K562 (cell line): ENCODE measurements around the gene FLAD1. TPM values are rescaled to one million over a fixed set of nuclear protein-coding genes. Genes with fewer than 3 reads are reported as not detected.

Experiments
- ARID1B ChIP-seq: fragments of 450-650 bp; IDR thresholded peaks from 2 replicates; pipeline ENCODE4 v1.6.1; 2016; ENCODE audit warnings: antibody characterized with exemption, mild to moderate bottlenecking, inconsistent platforms
- ARID3A ChIP-seq: IDR thresholded peaks from 2 replicates; pipeline ENCODE4 v1.6.1; 2012; ENCODE audit warnings: low read depth, low read length, improper control_type of control experiment, borderline replicate concordance
- CBX2 ChIP-seq: fragments of 200-600 bp; sonication (generic); IDR thresholded peaks from one replicate; pipeline ENCODE4 v1.6.1; 2012; ENCODE audit warnings: mild to moderate bottlenecking, low read length, inconsistent platforms; ENCODE audit not compliant: insufficient read depth, poor library complexity, severe bottlenecking
- ELF4 ChIP-seq: fragments of 450-650 bp; formaldehyde crosslinking; IDR thresholded peaks from 2 replicates; pipeline ENCODE4 v1.4.0; 2022; ENCODE audit warnings: missing genetic modification characterization
- ETS2 ChIP-seq: IDR thresholded peaks from 2 replicates; pipeline ENCODE4 v1.6.1; 2016; ENCODE audit warnings: borderline replicate concordance, missing genetic modification characterization, mild to moderate bottlenecking, moderate library complexity, missing compliant biosample characterization; ENCODE audit not compliant: poor library complexity, severe bottlenecking
- KLF16 ChIP-seq: IDR thresholded peaks from 2 replicates; pipeline ENCODE4 v1.6.1; 2016; ENCODE audit warnings: antibody characterized with exemption
- L3MBTL2 ChIP-seq: fragments of 450-650 bp; IDR thresholded peaks from 2 replicates; pipeline ENCODE4 v1.6.1; 2016; ENCODE audit warnings: mild to moderate bottlenecking, moderate library complexity
- LARP7 ChIP-seq: fragments of 450-650 bp; IDR thresholded peaks from 2 replicates; pipeline ENCODE4 v1.6.1; 2016
- MCM3 ChIP-seq: fragments of 450-650 bp; IDR thresholded peaks from 2 replicates; pipeline ENCODE4 v1.6.1; 2016
- MTA3 ChIP-seq: fragments of 450-650 bp; formaldehyde crosslinking; IDR thresholded peaks from 2 replicates; pipeline ENCODE4 v1.6.1; 2017; ENCODE audit warnings: mild to moderate bottlenecking, borderline replicate concordance
- NEUROD1 ChIP-seq: fragments of 150-350 bp; IDR thresholded peaks from 2 replicates; pipeline ENCODE4 v1.6.1; 2014; ENCODE audit warnings: borderline replicate concordance, low read length, low read depth; ENCODE audit not compliant: partially characterized antibody
- NFE2 ChIP-seq: IDR thresholded peaks from 2 replicates; pipeline ENCODE4 v1.6.1; 2014; ENCODE audit warnings: antibody characterized with exemption, low read depth
- NR2C1 ChIP-seq, 2 experiments: fragments of 450-650 bp; IDR thresholded peaks; 2 replicates each; pipeline ENCODE4 v1.6.1; 2017; ENCODE audit warnings: mild to moderate bottlenecking in 2 of 2, antibody characterized with exemption in 1 of 2, inconsistent platforms in 1 of 2, missing compliant biosample characterization in 1 of 2, missing genetic modification characterization in 1 of 2
- PHF8 ChIP-seq: fragments of 200-600 bp; sonication (generic); IDR thresholded peaks from 2 replicates; pipeline ENCODE4 v1.6.1; 2012; ENCODE audit warnings: mixed run types, mild to moderate bottlenecking, inconsistent platforms, low read length, moderate library complexity, borderline replicate concordance
- RBFOX2 ChIP-seq: fragments of 200-400 bp; formaldehyde crosslinking; IDR thresholded peaks from 2 replicates; pipeline ENCODE4 v1.6.1; 2017; ENCODE audit warnings: low read depth, mild to moderate bottlenecking, low read length, moderate library complexity
- RBM39 ChIP-seq: fragments of 200-400 bp; formaldehyde crosslinking; optimal IDR thresholded peaks from 2 replicates; pipeline ENCODE3; 2018; ENCODE audit warnings: low read depth, low read length
- SMAD2 ChIP-seq: fragments of 150-350 bp; IDR thresholded peaks from 2 replicates; pipeline ENCODE4 v1.6.1; 2014; ENCODE audit warnings: low read depth, mild to moderate bottlenecking, low read length
- SMARCE1 ChIP-seq: fragments of 450-650 bp; IDR thresholded peaks from 2 replicates; pipeline ENCODE4 v1.7.1; 2016; ENCODE audit warnings: mild to moderate bottlenecking
- THRA ChIP-seq: fragments of 450-650 bp; IDR thresholded peaks from 2 replicates; pipeline ENCODE4 v1.6.1; 2017; ENCODE audit warnings: mild to moderate bottlenecking, moderate library complexity
- ZKSCAN3 ChIP-seq: fragments of 250-450 bp; sonication (Bioruptor Pico); IDR thresholded peaks from 2 replicates; pipeline ENCODE4 v1.4.0; 2020
- ZNF263 ChIP-seq: sonication (generic); formaldehyde crosslinking; IDR thresholded peaks from 2 replicates; pipeline ENCODE4 v1.8.0; 2022; ENCODE audit warnings: mild to moderate bottlenecking, missing genetic modification reagents, borderline replicate concordance
- ZNF444 ChIP-seq: fragments of 250-450 bp; sonication (Bioruptor Pico); IDR thresholded peaks from 2 replicates; pipeline ENCODE4 v1.4.0; 2020; ENCODE audit warnings: mild to moderate bottlenecking, moderate library complexity
- ZNF695 ChIP-seq: fragments of 450-650 bp; formaldehyde crosslinking; IDR thresholded peaks from 2 replicates; pipeline ENCODE4 v1.4.0; 2020; ENCODE audit warnings: mild to moderate bottlenecking, moderate library complexity
- polyA plus RNA-seq, 8 experiments: library from polyadenylated mRNA; depleted of rRNA in 4 of 8; stranded (reverse) in 5 of 8; unstranded in 3 of 8; fragments of >200 nt; fragmentation: Nextera tagmentation in 2 of 8; fragmentation: Illumina TruSeq in 1 of 8; extraction: Ambion mirVana in 2 of 8; extraction: Trizol in 1 of 8; gene quantifications; 2 replicates each; pipeline versions ENCODE4 v1.2.1 to v1.2.3, GENCODE V29; 2011 to 2014; ENCODE audit warnings: inconsistent platforms in 1 of 8, missing spikeins in 1 of 8
- total RNA-seq, 7 experiments: library from RNA; depleted of rRNA in 6 of 7; stranded (reverse); fragments of >200 nt in 6 of 7; fragmentation: Illumina TruSeq in 2 of 7; extraction: Trizol in 2 of 7; gene quantifications; 2 replicates each; pipeline versions ENCODE4 v1.2.1 to v1.2.3, GENCODE V29; 2011 to 2021; ENCODE audit warnings: low replicate concordance in 1 of 7
- TF ChIP-seq, protein P1 (sequence below): fragments of 450-650 bp; IDR thresholded peaks from 2 replicates; pipeline ENCODE4 v1.7.1; 2018; ENCODE audit warnings: mild to moderate bottlenecking, low read depth; ENCODE audit not compliant: partially characterized antibody

Gene FLAD1
- total and polyA plus RNA-seq, 9 of the 15 experiments (the other 6 are each of a cell fraction or from before 2014, with no cell fraction given): 24.9 to 85.8 (median 67.0) TPM

DNA sequence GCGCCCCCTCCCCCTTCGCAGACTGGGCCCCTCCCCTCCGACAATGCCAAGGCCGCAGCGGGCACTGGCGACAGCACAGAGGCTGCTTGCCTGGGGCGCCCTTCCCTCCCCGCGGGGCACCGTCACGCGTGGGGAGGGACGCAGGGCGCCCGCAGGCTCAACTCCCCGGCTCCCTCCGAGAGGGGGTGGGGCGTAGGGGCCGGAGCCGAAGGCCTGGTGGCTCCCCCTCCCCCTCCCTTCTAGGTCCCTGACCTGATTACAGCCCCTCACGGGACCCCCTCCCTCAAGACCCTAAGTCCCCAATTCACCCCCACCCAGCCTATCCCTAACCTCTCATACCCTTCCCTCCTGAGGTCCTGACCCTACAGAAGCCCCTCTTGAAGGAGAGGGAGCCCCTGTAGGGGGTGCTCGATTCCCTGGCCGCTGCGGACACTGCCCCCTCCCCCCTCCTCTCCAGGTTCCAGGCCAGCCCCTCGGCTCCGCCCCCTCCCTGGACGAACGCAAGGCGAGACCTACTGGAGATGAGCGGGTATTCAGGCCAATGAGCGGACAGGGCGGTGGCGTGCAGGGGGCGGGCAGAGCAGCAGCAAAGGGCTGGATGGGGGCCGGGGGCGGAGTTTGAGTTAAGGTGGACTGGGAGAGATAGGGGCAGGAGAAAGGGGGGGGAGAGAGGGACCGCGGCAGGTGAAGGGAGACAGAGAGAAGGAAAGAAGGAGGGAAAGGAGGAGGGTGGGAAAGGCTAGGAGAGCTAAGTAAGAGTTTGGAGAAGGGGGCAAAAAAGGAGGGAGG lies 18.7 kb downstream of the FLAD1 start (continued):
- TF ChIP-seq PHF8 (peak; percentile 41; the same call in 1 of the 2 replicates), ARID3A (no peak), ARID1B (peak; percentile 62), L3MBTL2 (no peak), NR2C1 (IDR thresholded peaks at IDR 0.05) (0 out of 2 replicates have a peak, but pooled peaks have one; percentile 32), NR2C1 (tag; IDR thresholded peaks at IDR 0.05) (peak; percentile 27; the same call in 1 of the 2 replicates), ETS2 (tag) (no peak), MTA3 (peak; percentile 78), SMAD2 (no peak), ZNF263 (CRISPR knock-in tag) (0 out of 2 replicates have a peak, but pooled peaks have one; percentile 54), ZNF695 (no peak), SMARCE1 (no peak), NFE2 (no peak), NEUROD1 (peak; percentile 97), RBM39 (no peak), THRA (no peak), MCM3 (no peak), KLF16 (no peak), LARP7 (peak; percentile 97), CBX2 (no peak), ELF4 (CRISPR knock-in tag) (peak; percentile 96), ZNF444 (CRISPR knock-in tag) (peak; percentile 80; the same call in 1 of the 2 replicates), ZKSCAN3 (no peak), RBFOX2 (no peak)
- TF ChIP-seq, protein P1, sequence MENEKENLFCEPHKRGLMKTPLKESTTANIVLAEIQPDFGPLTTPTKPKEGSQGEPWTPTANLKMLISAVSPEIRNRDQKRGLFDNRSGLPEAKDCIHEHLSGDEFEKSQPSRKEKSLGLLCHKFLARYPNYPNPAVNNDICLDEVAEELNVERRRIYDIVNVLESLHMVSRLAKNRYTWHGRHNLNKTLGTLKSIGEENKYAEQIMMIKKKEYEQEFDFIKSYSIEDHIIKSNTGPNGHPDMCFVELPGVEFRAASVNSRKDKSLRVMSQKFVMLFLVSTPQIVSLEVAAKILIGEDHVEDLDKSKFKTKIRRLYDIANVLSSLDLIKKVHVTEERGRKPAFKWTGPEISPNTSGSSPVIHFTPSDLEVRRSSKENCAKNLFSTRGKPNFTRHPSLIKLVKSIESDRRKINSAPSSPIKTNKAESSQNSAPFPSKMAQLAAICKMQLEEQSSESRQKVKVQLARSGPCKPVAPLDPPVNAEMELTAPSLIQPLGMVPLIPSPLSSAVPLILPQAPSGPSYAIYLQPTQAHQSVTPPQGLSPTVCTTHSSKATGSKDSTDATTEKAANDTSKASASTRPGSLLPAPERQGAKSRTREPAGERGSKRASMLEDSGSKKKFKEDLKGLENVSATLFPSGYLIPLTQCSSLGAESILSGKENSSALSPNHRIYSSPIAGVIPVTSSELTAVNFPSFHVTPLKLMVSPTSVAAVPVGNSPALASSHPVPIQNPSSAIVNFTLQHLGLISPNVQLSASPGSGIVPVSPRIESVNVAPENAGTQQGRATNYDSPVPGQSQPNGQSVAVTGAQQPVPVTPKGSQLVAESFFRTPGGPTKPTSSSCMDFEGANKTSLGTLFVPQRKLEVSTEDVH: no peak
